Smooth muscle cell (in vitro differentiated cells): ENCODE measurements around the gene ZNF275. TPM values are rescaled to one million over a fixed set of nuclear protein-coding genes. Genes with fewer than 3 reads are reported as not detected.

ENCODE experiments used
- DNase-seq: peaks from one replicate; lab custom pipeline; 2025; ENCODE audit not compliant: unreplicated experiment; lab: John Stamatoyannopoulos, UW
- H2AFZ ChIP-seq: fragments of 200-600 bp; sonication (generic); 2 replicates; pipeline ENCODE4 v1.6.0; 2016; ENCODE audit warnings: antibody characterized with exemption, low read depth, mild to moderate bottlenecking
- H3F3A ChIP-seq: fragments of 200-600 bp; sonication (generic); 2 replicates; pipeline ENCODE4 v1.6.0; 2017; ENCODE audit warnings: antibody characterized with exemption, low read depth
- H3K27ac ChIP-seq: fragments of 200-600 bp; sonication (generic); 2 replicates; pipeline ENCODE4 v1.5.1; 2016; ENCODE audit warnings: low read depth, mild to moderate bottlenecking
- H3K27me3 ChIP-seq: fragments of 200-600 bp; sonication (generic); 2 replicates; pipeline ENCODE4 v1.6.1; 2016; ENCODE audit warnings: low read depth, mild to moderate bottlenecking
- H3K36me3 ChIP-seq: fragments of 200-600 bp; sonication (generic); 2 replicates; pipeline ENCODE4 v1.5.1; 2016; ENCODE audit warnings: low read depth
- H3K4me1 ChIP-seq: fragments of 200-600 bp; sonication (generic); 2 replicates; pipeline ENCODE4 v1.5.1; 2016; ENCODE audit warnings: low read depth
- H3K4me2 ChIP-seq: fragments of 200-600 bp; sonication (generic); 2 replicates; pipeline ENCODE4 v1.6.0; 2016; ENCODE audit warnings: mild to moderate bottlenecking
- H3K4me3 ChIP-seq: fragments of 200-600 bp; sonication (generic); 2 replicates; pipeline ENCODE4 v1.5.1; 2016; ENCODE audit warnings: mild to moderate bottlenecking
- H3K79me2 ChIP-seq: fragments of 200-600 bp; sonication (generic); 2 replicates; pipeline ENCODE4 v1.6.0; 2016; ENCODE audit warnings: low read depth, mild to moderate bottlenecking
- H3K9ac ChIP-seq: fragments of 200-600 bp; sonication (generic); 2 replicates; pipeline ENCODE4 v1.6.0; 2016; ENCODE audit warnings: low read depth
- H3K9me3 ChIP-seq: fragments of 200-600 bp; sonication (generic); replicated peaks from 2 replicates; pipeline ENCODE4 v1.5.1; 2016; ENCODE audit warnings: low read depth
- H4K20me1 ChIP-seq: fragments of 200-600 bp; sonication (generic); 2 replicates; pipeline ENCODE4 v1.6.0; 2016; ENCODE audit warnings: low read depth
- CTCF ChIP-seq: fragments of 200-600 bp; sonication (generic); IDR thresholded peaks from 2 replicates; pipeline ENCODE4 v1.5.1; 2017; ENCODE audit warnings: borderline replicate concordance, mild to moderate bottlenecking, antibody characterized with exemption; ENCODE audit not compliant: insufficient read depth, poor library complexity, severe bottlenecking
- WGBS: methylation state at CpG from one replicate; pipeline ENCODE4 v1.1.7; 2016; ENCODE audit warnings: low lambda C conversion rate; 5-methylcytosine and 5-hydroxymethylcytosine counted together
- polyA plus RNA-seq: library from polyadenylated mRNA; unstranded; fragments of >200 nt; fragmentation: Nextera tagmentation; extraction: Ambion mirVana; gene quantifications from 2 replicates; pipeline ENCODE4 v1.2.1, GENCODE V29; 2016
- total RNA-seq: library from RNA; depleted of rRNA; stranded (reverse); fragments of >200 nt; gene quantifications from 2 replicates; pipeline ENCODE4 v1.2.3, GENCODE V29; 2014

The ZNF275 gene
- total and polyA plus RNA-seq, 2 experiments from 2014 or later, result 9.7 to 17.8 TPM

GRCh38 chrX:153299855-153300254 lies 34.1 kb upstream of the ZNF275 start:
- peaks cover 6% of the 10 kb centered on the region for H3K9me3 ChIP-seq
- H3K4me1 ChIP-seq, result no peaks in the 10 kb centered on the region
- peaks cover 5% of the 10 kb centered on the region for H3K27me3 ChIP-seq
- no peak overlapping the region for H3K4me2 ChIP-seq
- TF ChIP-seq CTCF, result no peak
- no peak overlapping the region for H3K9ac ChIP-seq
- no peaks in the 10 kb centered on the region for H4K20me1 ChIP-seq
- no peaks in the 10 kb centered on the region for H3F3A ChIP-seq
- no peak for DNase-seq
- H3K4me3 ChIP-seq, result no peak overlapping the region
- H2AFZ ChIP-seq, result no peak overlapping the region
- H3K79me2 ChIP-seq, result no peaks in the 10 kb centered on the region
- H3K36me3 ChIP-seq, result no peaks in the 10 kb centered on the region
- no peak overlapping the region for H3K27ac ChIP-seq
- 69% methylated on average over 5 of the region's 5 CpGs for WGBS

- Histone ChIP-seq H3K4me1 (no peaks in the 10 kb centered on the region), H2AFZ (no peak overlapping the region), H3K79me2 (no peaks in the 10 kb centered on the region), H3K9me3 (peaks cover 6% of the 10 kb centered on the region), H3K4me3 (no peak overlapping the region), H3K27me3 (peaks cover 6% of the 10 kb centered on the region), H3F3A (no peaks in the 10 kb centered on the region), H3K4me2 (no peak overlapping the region), H3K36me3 (no peaks in the 10 kb centered on the region), H4K20me1 (no peaks in the 10 kb centered on the region), H3K27ac (no peak overlapping the region), H3K9ac (no peak overlapping the region)
- TF ChIP-seq CTCF, result no peak
- no peak for DNase-seq
- 76% methylated on average over 3 of the region's 3 CpGs for WGBS
These were observed 32.2 kb upstream of the ZNF275 start for GRCh38 chrX:153301746-153302145.

GRCh38 chrX:153302796-153303195 lies 31.2 kb upstream of the ZNF275 start:
- TF ChIP-seq CTCF, result no peak
- DNase-seq, result no peak

GRCh38 chrX:153303276-153304262 lies 30.4 kb upstream of the ZNF275 start:
- Histone ChIP-seq H4K20me1 (no peaks in the 10 kb centered on the region), H3K4me2 (no peak overlapping the region), H3K27me3 (peaks cover 6% of the 10 kb centered on the region), H3K9me3 (peaks cover 6% of the 10 kb centered on the region), H3K4me3 (no peak overlapping the region), H2AFZ (no peak overlapping the region), H3K36me3 (no peaks in the 10 kb centered on the region), H3K27ac (no peak overlapping the region), H3F3A (no peaks in the 10 kb centered on the region), H3K4me1 (no peaks in the 10 kb centered on the region), H3K9ac (no peak overlapping the region), H3K79me2 (no peaks in the 10 kb centered on the region)
- WGBS, result 70% methylated on average over 12 of the region's 12 CpGs
- no peak for DNase-seq
- no peak for TF ChIP-seq CTCF

More at GRCh38 chrX:153302796-153303195, 31.2 kb upstream of the ZNF275 start:
- no peak overlapping the region for H3K4me2 ChIP-seq
- H3K9me3 ChIP-seq, result peaks cover 6% of the 10 kb centered on the region
- H2AFZ ChIP-seq, result no peak overlapping the region
- H3K9ac ChIP-seq, result no peak overlapping the region
- peaks cover 6% of the 10 kb centered on the region for H3K27me3 ChIP-seq
- H4K20me1 ChIP-seq, result no peaks in the 10 kb centered on the region
- 65% methylated on average over 4 of the region's 4 CpGs for WGBS
- H3K36me3 ChIP-seq, result no peaks in the 10 kb centered on the region
- H3F3A ChIP-seq, result no peaks in the 10 kb centered on the region
- H3K27ac ChIP-seq, result no peak overlapping the region
- H3K4me3 ChIP-seq, result no peak overlapping the region
- H3K79me2 ChIP-seq, result no peaks in the 10 kb centered on the region
- H3K4me1 ChIP-seq, result no peaks in the 10 kb centered on the region
